Measurements from ENCODE around the gene HSD17B10.
A peak's percentile ranks its signal among the peaks of the same experiment; 100 is the strongest.
"Not testable (repeated sequence)": the region's sequence is repeated elsewhere in the genome, so short reads cannot be mapped to it uniquely, and the experiment has no call there.

HSD17B10 gene

DNA sequence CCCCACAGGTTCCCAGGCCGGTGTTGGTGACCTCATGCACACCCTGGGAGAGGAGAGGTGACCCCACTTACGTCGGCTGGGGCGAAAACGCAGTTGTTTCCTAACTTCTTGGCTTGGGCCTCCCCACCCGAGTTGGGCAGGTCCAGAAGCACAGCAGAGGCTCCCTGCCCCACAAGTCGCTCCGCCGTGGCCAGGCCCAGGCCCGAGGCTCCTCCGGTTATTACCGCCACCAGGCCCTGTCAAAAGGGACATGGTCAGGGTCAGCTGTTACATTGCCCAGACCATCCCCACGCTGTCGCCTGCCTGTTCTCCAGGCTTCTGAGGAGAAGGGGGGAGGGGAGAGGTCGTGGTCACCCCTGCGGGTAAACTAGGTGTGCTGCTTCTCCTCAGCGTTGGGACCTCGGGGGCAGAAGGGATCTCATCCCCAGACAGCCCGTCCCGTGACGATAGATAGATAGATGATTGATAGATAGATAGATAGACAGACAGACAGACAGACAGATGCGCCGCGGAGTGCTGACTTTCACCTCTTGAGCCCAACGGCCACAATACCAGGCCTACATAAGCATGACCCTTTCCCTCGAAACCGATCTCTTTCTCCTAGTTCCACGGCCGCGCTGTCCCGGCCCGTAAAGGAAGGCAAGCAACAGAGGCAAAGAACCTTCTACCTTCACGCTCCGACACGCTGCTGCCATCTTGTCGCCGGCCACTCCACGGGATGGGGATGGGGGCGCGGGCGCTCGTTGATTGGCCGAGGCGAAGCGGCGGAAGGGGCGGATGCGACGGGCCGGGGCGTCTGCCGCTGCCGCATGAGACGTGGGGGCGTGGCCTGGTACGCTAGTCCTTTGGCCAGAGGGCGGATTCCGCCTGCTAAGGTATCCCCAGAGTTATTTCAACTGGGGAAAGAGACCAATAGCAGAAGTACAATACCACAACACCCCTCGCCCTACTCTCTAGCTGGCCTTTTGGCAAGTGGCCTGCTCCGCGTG is at the start of gene HSD17B10:
TSS of gene HSD17B10 (minus strand) at position 720 of the 989 bp plus-strand sequence. CDS start at position 695, 25 bp downstream.
- no peaks in the 10 kb centered on the region for H3K4me1 ChIP-seq (ENCODE audit: control insufficient read depth, insufficient read depth, low read length)
- H3K36me3 ChIP-seq (ENCODE audit: control insufficient read depth, insufficient read depth, low read length) = peaks cover 18% of the 10 kb centered on the region; the same call in 1 of the 2 replicates
- H3K9ac ChIP-seq (ENCODE audit: low read depth, low read length) = peak within 1 kb of the TSS; percentile 65
- H3K27ac ChIP-seq (ENCODE audit: low read depth, low read length) = peak within 1 kb of the TSS; percentile 52
- H3K27me3 ChIP-seq (ENCODE audit: control insufficient read depth, insufficient read depth, low read length) = no peaks in the 10 kb centered on the region
- H3K4me3 ChIP-seq (ENCODE audit: low read depth, low read length) = peak within 1 kb of the TSS; percentile 89
- peaks cover 5% of the 10 kb centered on the region; the same call in 1 of the 2 replicates for H3K9me3 ChIP-seq (ENCODE audit: control insufficient read depth, insufficient read depth, low read length)

DNA sequence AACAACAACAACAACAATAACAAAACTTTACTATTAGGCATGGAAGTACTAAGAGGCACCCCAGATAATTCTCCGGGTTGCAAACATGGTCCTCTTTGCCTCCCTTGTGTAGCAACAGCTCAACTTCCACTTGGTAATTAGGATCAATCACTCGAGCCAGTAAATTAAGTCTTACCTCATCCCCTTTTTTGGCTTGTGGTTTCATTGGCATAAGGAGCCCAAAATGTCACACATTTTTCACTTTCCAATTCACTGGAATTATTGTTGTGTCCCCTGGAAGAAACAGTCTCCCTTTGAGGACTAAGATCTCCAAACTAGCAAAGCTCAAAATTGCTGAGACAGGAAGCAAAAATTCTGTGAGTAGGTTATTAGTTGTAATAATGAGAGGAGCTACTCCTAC is 49.2 kb upstream of the HSD17B10 start:
- H3K4me3 ChIP-seq (ENCODE audit: low read depth, low read length) = no peak overlapping the region
- no peaks in the 10 kb centered on the region for H3K4me1 ChIP-seq (ENCODE audit: control insufficient read depth, insufficient read depth, low read length)
- no peak overlapping the region for H3K9ac ChIP-seq (ENCODE audit: low read depth, low read length)
- no peaks in the 10 kb centered on the region for H3K36me3 ChIP-seq (ENCODE audit: control insufficient read depth, insufficient read depth, low read length)
- H3K27me3 ChIP-seq (ENCODE audit: control insufficient read depth, insufficient read depth, low read length) = no peaks in the 10 kb centered on the region
- H3K27ac ChIP-seq (ENCODE audit: low read depth, low read length) = no peak overlapping the region
- peaks cover 34% of the 10 kb centered on the region for H3K9me3 ChIP-seq (ENCODE audit: control insufficient read depth, insufficient read depth, low read length)

DNA sequence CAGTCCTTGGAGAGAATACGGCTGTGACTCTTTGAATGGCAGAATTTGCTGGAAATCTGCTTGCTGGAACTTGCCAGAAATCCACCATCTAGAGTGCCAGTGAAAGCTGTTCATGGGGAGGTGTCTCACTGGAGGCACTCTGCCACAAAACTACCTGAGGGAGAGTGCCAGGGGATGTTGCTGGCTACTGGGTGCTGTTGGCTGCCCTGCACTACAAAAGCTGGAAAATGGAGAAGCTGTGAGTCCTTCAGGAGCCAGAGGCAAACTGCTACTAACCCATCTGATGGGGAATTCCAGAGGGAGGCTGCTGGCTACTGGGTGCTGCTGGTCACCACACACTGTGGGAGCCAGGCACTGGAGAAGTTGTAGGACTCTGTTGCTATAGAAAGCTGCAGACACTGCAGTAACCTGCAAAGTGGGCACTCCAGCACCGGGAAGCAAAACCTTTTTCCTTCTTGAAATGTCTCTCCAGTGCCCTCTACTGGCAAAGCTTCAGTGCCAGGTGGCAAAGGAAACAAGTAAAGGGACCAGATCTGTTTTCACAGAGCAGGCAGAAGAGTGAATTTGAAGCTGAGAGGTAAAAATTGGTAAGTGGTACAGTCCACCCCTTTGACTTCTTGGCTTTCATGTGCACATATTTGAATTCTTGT is 47.8 kb upstream of the HSD17B10 start:
- no peaks in the 10 kb centered on the region for H3K36me3 ChIP-seq (ENCODE audit: control insufficient read depth, insufficient read depth, low read length)
- no peak overlapping the region for H3K27ac ChIP-seq (ENCODE audit: low read depth, low read length)
- H3K27me3 ChIP-seq (ENCODE audit: control insufficient read depth, insufficient read depth, low read length) = no peaks in the 10 kb centered on the region
- H3K9ac ChIP-seq (ENCODE audit: low read depth, low read length) = no peak overlapping the region
- no peak overlapping the region for H3K4me3 ChIP-seq (ENCODE audit: low read depth, low read length)
- H3K9me3 ChIP-seq (ENCODE audit: control insufficient read depth, insufficient read depth, low read length) = peaks cover 33% of the 10 kb centered on the region
- no peaks in the 10 kb centered on the region for H3K4me1 ChIP-seq (ENCODE audit: control insufficient read depth, insufficient read depth, low read length)

DNA sequence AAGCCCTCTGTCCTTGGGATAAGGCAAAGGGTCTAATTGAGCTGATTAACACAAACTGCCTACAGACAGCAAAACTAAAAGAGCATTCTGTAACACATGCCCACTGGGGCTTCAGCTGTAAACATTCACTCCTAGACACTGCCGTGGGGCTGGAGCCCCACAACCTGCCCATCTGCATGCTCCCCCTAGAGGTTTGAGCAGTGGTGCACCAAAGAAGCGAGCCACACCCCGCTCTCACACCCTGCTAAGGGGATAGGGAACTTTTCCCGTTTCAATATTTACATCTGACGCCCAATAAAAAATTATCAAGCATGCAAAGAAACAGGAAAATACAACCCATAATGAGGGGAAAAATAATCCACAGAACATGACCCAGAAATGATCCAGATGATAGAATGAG is 46.9 kb upstream of the HSD17B10 start:
- Histone ChIP-seq H3K27ac (ENCODE audit: low read depth, low read length) (no peak overlapping the region), H3K36me3 (ENCODE audit: control insufficient read depth, insufficient read depth, low read length) (no peaks in the 10 kb centered on the region)

DNA sequence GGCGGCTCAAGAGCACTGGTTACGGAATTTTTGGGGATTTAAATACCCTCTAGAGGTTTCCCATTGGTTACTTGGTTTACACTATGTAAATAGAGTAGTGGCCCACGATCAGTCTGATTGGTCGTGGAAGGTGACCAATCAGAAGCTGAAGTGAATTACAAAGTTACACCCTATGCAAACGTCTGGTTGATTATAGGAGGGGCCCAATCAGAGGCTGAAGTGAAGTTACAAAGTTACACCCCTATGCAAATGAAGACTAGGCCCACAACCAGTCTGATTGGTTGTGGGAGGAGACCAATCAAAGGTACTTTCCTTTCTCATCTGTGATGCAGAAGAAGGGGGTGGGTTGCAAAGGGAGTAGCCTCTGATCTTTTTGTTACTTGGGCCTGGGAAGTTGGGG is 45.1 kb upstream of the HSD17B10 start:
- H3K4me3 ChIP-seq (ENCODE audit: low read depth, low read length) = no peak overlapping the region
- peaks cover 31% of the 10 kb centered on the region for H3K9me3 ChIP-seq (ENCODE audit: control insufficient read depth, insufficient read depth, low read length)
- no peaks in the 10 kb centered on the region for H3K27me3 ChIP-seq (ENCODE audit: control insufficient read depth, insufficient read depth, low read length)
- H3K4me1 ChIP-seq (ENCODE audit: control insufficient read depth, insufficient read depth, low read length) = no peaks in the 10 kb centered on the region
- H3K9ac ChIP-seq (ENCODE audit: low read depth, low read length) = no peak overlapping the region
- no peak overlapping the region for H3K27ac ChIP-seq (ENCODE audit: low read depth, low read length)
- H3K36me3 ChIP-seq (ENCODE audit: control insufficient read depth, insufficient read depth, low read length) = no peaks in the 10 kb centered on the region

More for the DNA sequence above, 46.9 kb upstream of the HSD17B10 start:
- Histone ChIP-seq H3K27me3 (ENCODE audit: control insufficient read depth, insufficient read depth, low read length) (no peaks in the 10 kb centered on the region), H3K4me3 (ENCODE audit: low read depth, low read length) (no peak overlapping the region), H3K9ac (ENCODE audit: low read depth, low read length) (no peak overlapping the region), H3K4me1 (ENCODE audit: control insufficient read depth, insufficient read depth, low read length) (no peaks in the 10 kb centered on the region), H3K9me3 (ENCODE audit: control insufficient read depth, insufficient read depth, low read length) (peaks cover 37% of the 10 kb centered on the region)

DNA sequence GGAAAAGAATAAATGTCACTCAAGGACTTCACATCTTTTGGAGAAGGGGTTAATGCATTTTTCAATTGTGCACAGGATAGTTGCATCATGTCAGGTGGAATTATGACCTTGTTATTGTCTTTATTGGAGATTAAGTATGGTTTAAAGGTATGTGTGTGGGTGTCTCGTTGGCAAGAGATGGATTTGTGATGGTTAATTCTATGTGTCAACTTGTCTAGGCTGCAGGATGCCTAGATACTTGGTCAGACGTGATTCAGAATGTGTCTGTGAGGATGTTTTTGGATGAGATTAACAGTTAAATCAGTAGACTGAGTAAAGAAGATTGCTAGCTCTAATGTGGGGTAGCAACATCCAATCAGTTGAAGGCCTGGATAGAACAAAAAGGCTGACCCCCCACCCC is 42.2 kb upstream of the HSD17B10 start:
- Histone ChIP-seq H3K9me3 (ENCODE audit: control insufficient read depth, insufficient read depth, low read length) (peaks cover 34% of the 10 kb centered on the region), H3K4me3 (ENCODE audit: low read depth, low read length) (no peak overlapping the region), H3K4me1 (ENCODE audit: control insufficient read depth, insufficient read depth, low read length) (no peaks in the 10 kb centered on the region), H3K36me3 (ENCODE audit: control insufficient read depth, insufficient read depth, low read length) (no peaks in the 10 kb centered on the region), H3K27me3 (ENCODE audit: control insufficient read depth, insufficient read depth, low read length) (0 out of 2 replicates have a peak, but pooled peaks cover 4% of the 10 kb centered on the region), H3K9ac (ENCODE audit: low read depth, low read length) (no peak overlapping the region), H3K27ac (ENCODE audit: low read depth, low read length) (no peak overlapping the region)

DNA sequence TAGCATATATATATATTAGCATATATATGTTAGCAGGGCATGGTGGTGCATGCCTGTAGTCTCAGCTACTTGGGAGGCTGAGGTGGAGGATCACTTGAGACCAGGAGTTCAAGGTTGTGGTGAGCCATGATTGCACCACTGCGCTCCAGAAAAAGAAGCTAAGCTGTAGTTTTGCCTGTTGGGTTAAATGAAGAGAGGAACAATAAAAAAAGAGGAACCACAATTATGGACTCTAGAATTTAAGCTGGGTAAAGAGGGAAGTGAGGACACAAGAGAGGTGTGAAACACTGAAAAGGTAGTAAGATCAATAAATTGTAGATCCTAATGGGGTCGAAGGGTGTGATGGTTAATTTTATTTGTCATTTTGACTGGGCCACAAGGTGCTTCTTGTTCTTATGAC is 40.5 kb upstream of the HSD17B10 start:
- no peaks in the 10 kb centered on the region for H3K4me1 ChIP-seq (ENCODE audit: control insufficient read depth, insufficient read depth, low read length)
- H3K27ac ChIP-seq (ENCODE audit: low read depth, low read length) = no peak overlapping the region
- no peak overlapping the region for H3K4me3 ChIP-seq (ENCODE audit: low read depth, low read length)
- no peaks in the 10 kb centered on the region for H3K36me3 ChIP-seq (ENCODE audit: control insufficient read depth, insufficient read depth, low read length)
- H3K9ac ChIP-seq (ENCODE audit: low read depth, low read length) = no peak overlapping the region
- peaks cover 37% of the 10 kb centered on the region for H3K9me3 ChIP-seq (ENCODE audit: control insufficient read depth, insufficient read depth, low read length)
- 0 out of 2 replicates have a peak, but pooled peaks cover 4% of the 10 kb centered on the region for H3K27me3 ChIP-seq (ENCODE audit: control insufficient read depth, insufficient read depth, low read length)

DNA sequence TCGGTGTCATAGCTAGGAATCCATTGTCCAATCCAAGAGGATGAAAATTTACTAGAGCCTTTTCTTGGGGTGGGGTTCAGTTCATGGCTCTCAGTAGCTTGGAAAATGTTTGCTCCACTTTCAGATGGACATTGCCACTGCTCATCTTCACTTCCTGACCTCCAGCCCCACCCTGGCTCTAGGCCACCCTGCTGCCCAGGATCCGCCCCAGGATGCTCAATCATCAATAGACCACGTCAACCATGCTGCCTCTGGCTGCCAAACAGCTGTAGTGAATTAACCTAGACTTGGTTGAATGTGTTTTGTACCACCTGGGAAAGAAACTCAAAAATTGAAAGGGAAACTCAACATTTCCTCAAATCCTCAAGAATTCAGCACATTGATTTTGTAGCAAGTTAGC is 37.2 kb upstream of the HSD17B10 start:
- no peak overlapping the region for H3K27ac ChIP-seq (ENCODE audit: low read depth, low read length)
- H3K9ac ChIP-seq (ENCODE audit: low read depth, low read length) = no peak overlapping the region
- 0 out of 2 replicates have a peak, but pooled peaks cover 4% of the 10 kb centered on the region for H3K27me3 ChIP-seq (ENCODE audit: control insufficient read depth, insufficient read depth, low read length)
- no peaks in the 10 kb centered on the region for H3K36me3 ChIP-seq (ENCODE audit: control insufficient read depth, insufficient read depth, low read length)
- no peak overlapping the region for H3K4me3 ChIP-seq (ENCODE audit: low read depth, low read length)
- H3K9me3 ChIP-seq (ENCODE audit: control insufficient read depth, insufficient read depth, low read length) = peaks cover 33% of the 10 kb centered on the region
- no peaks in the 10 kb centered on the region for H3K4me1 ChIP-seq (ENCODE audit: control insufficient read depth, insufficient read depth, low read length)

DNA sequence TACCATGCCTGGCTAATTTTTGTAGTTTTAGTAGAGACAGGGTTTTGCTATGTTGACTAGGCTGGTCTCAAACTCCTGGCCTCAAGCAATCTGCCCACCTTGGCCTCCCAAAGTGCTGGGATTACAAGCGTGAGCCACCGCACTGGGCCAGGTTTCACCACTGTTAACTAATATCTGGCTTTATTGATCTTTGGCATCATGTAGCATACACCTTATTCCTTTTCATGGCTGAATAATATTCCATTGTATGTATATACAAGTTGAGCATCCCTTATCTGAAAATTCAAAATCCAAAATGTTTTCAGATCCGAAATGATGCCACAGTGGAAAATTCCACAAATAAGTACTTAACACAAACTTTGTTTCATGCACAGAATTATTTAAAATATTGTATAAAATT is 34.5 kb upstream of the HSD17B10 start:
- not testable (repeated sequence) for H3K9ac ChIP-seq (ENCODE audit: low read depth, low read length); H3K27me3 ChIP-seq (ENCODE audit: control insufficient read depth, insufficient read depth, low read length); H3K4me1 ChIP-seq (ENCODE audit: control insufficient read depth, insufficient read depth, low read length); H3K4me3 ChIP-seq (ENCODE audit: low read depth, low read length); H3K27ac ChIP-seq (ENCODE audit: low read depth, low read length); H3K36me3 ChIP-seq (ENCODE audit: control insufficient read depth, insufficient read depth, low read length)
- peaks cover 25% of the 10 kb centered on the region for H3K9me3 ChIP-seq (ENCODE audit: control insufficient read depth, insufficient read depth, low read length)

DNA sequence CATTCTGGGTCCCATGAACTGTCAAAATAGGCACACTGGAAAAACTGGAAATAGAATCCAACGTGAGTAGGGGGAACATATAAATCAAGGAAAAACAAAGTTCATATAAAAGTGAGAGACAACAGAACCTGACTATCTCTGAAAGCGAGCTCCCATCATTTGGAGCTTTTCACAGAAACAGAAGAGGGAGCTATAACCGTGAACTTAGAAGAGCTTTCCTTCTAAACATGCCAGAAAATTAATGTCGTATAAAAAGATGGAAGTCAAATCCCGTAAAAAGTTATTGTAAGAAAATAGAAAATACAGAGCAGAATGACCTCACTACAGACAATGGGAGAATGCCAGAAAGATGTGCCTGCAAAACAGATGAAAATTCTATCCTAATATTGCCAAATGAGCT is 23.9 kb upstream of the HSD17B10 start:
- H3K36me3 ChIP-seq (ENCODE audit: control insufficient read depth, insufficient read depth, low read length) = no peaks in the 10 kb centered on the region
- H3K9ac ChIP-seq (ENCODE audit: low read depth, low read length) = no peak overlapping the region

DNA sequence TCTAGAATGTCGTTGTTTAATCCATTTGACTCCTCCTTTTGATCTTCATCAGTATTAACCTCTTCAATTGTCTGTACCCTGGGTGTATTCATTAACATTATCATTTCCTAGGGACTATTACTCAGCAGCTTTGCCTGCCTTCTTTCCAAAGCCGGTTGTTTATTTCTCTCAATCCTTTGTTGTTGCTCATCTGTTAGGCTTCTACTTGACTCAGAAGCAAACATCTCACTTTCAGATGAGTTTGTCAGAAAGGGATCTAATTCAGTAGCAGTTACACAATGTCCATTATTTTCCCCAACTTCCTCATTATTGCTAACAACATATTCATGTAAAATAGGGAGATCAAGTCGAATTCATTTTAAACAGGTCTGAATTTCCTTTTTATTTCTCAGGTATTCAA is 22.1 kb upstream of the HSD17B10 start:
- Histone ChIP-seq H3K4me1 (ENCODE audit: control insufficient read depth, insufficient read depth, low read length) (no peaks in the 10 kb centered on the region), H3K9me3 (ENCODE audit: control insufficient read depth, insufficient read depth, low read length) (peaks cover 18% of the 10 kb centered on the region), H3K9ac (ENCODE audit: low read depth, low read length) (no peak overlapping the region), H3K27ac (ENCODE audit: low read depth, low read length) (no peak overlapping the region), H3K27me3 (ENCODE audit: control insufficient read depth, insufficient read depth, low read length) (no peaks in the 10 kb centered on the region), H3K36me3 (ENCODE audit: control insufficient read depth, insufficient read depth, low read length) (no peaks in the 10 kb centered on the region), H3K4me3 (ENCODE audit: low read depth, low read length) (no peak overlapping the region)

More for the DNA sequence above, 23.9 kb upstream of the HSD17B10 start:
- Histone ChIP-seq H3K4me3 (ENCODE audit: low read depth, low read length) (no peak overlapping the region), H3K27ac (ENCODE audit: low read depth, low read length) (no peak overlapping the region), H3K27me3 (ENCODE audit: control insufficient read depth, insufficient read depth, low read length) (no peaks in the 10 kb centered on the region), H3K4me1 (ENCODE audit: control insufficient read depth, insufficient read depth, low read length) (no peaks in the 10 kb centered on the region), H3K9me3 (ENCODE audit: control insufficient read depth, insufficient read depth, low read length) (peaks cover 15% of the 10 kb centered on the region)

Data from HUES48 (cell line).